ENCODE data around the gene DPP6. TPM values are rescaled to one million over a fixed set of nuclear protein-coding genes. Genes with fewer than 3 reads are reported as not detected.

Gene DPP6
- total and polyA plus RNA-seq, 9 donors: 0.22 to 3.9 (median 1.3) TPM; not detected in 1

- H3K9me3 ChIP-seq: no peaks in the 10 kb centered on the region
- no peaks in the 10 kb centered on the region for H3K27me3 ChIP-seq
- no peak overlapping the region for H3K27ac ChIP-seq
- DNase-seq: peak in 1 of 5 donors; percentile 18
- H3K4me1 ChIP-seq (ENCODE audit: insufficient read depth): no peaks in the 10 kb centered on the region
- H3K36me3 ChIP-seq: no peaks in the 10 kb centered on the region
- WGBS, 3 donors: 88 to 92% (median 91%) methylated on average over 22 to 41 of the region's 41 CpGs
- TF ChIP-seq POLR2A (IDR thresholded peaks at IDR 0.05) (no peak), CTCF (IDR thresholded peaks at IDR 0.05) (no peak), EP300 (IDR thresholded peaks at IDR 0.05) (no peak)
- intact Hi-C loops (cut with DNase I): no loop called here
- no peak overlapping the region for H3K4me3 ChIP-seq
These were observed 854.6 kb downstream of the DPP6 start for GRCh38 chr7:154906736-154907355.

GRCh38 chr7:154907651-154908620 lies 855.7 kb downstream of the DPP6 start:
- no peak for TF ChIP-seq EP300 (IDR thresholded peaks at IDR 0.05)
- no peak for TF ChIP-seq POLR2A (IDR thresholded peaks at IDR 0.05)
- no peak for TF ChIP-seq CTCF (IDR thresholded peaks at IDR 0.05)
- Histone ChIP-seq H3K27ac (no peak overlapping the region), H3K4me1 (ENCODE audit: insufficient read depth) (no peaks in the 10 kb centered on the region), H3K9me3 (no peaks in the 10 kb centered on the region), H3K4me3 (no peak overlapping the region), H3K36me3 (no peaks in the 10 kb centered on the region), H3K27me3 (no peaks in the 10 kb centered on the region)
- DNase-seq: peak in 1 of 5 donors; percentile 8
- 53 to 59% (median 55%) methylated on average over 21 of the region's 21 CpGs for WGBS, 3 donors
- intact Hi-C loops (cut with DNase I): no loop called here

GRCh38 chr7:154909241-154910105 lies 857.3 kb downstream of the DPP6 start:
- Histone ChIP-seq H3K9me3 (no peaks in the 10 kb centered on the region), H3K4me1 (ENCODE audit: insufficient read depth) (no peaks in the 10 kb centered on the region), H3K27ac (no peak overlapping the region), H3K27me3 (no peaks in the 10 kb centered on the region), H3K36me3 (no peaks in the 10 kb centered on the region), H3K4me3 (no peak overlapping the region)
- WGBS, 3 donors: 73 to 75% (median 74%) methylated on average over 26 of the region's 26 CpGs
- intact Hi-C loops (cut with DNase I): loop anchor here in 1 of 4 donors (10.0 kb wide), 1 partner anchor 865 kb away; no protein-coding TSS in a partner anchor
- no peak for TF ChIP-seq EP300 (IDR thresholded peaks at IDR 0.05)
- no peak for TF ChIP-seq CTCF (IDR thresholded peaks at IDR 0.05)
- TF ChIP-seq POLR2A (IDR thresholded peaks at IDR 0.05): no peak
- DNase-seq: peak in 1 of 5 donors; percentile 9

- 69 to 71% (median 69%) methylated on average over 4 of the region's 4 CpGs for WGBS, 3 donors
- DNase-seq: peak in 1 of 5 donors; percentile 17
- H3K4me1 ChIP-seq (ENCODE audit: insufficient read depth): no peaks in the 10 kb centered on the region
- TF ChIP-seq EP300 (IDR thresholded peaks at IDR 0.05) (no peak), CTCF (IDR thresholded peaks at IDR 0.05) (no peak), POLR2A (IDR thresholded peaks at IDR 0.05) (no peak)
- H3K27me3 ChIP-seq: no peaks in the 10 kb centered on the region
- no peaks in the 10 kb centered on the region for H3K36me3 ChIP-seq
- H3K4me3 ChIP-seq: no peak overlapping the region
- no peaks in the 10 kb centered on the region for H3K9me3 ChIP-seq
- intact Hi-C loops (cut with DNase I): loop anchor here in 1 of 4 donors (10.0 kb wide), 1 partner anchor 865 kb away; no protein-coding TSS in a partner anchor
- H3K27ac ChIP-seq: no peak overlapping the region
These were observed 857.9 kb downstream of the DPP6 start for GRCh38 chr7:154910125-154910524.

Data from ovary (tissue), 9 donors.